Right hindlimb (tissue), 1 donor: ENCODE data around the gene CUBN.

Source experiments
- DNase-seq: peaks from one replicate; pipeline ENCODE4 v3.0.0-alpha.2; 2018

Gene CUBN

GRCh38 chr10:16905320-16905719, 224.3 kb downstream of the CUBN start:
- DNase-seq: peak; percentile 71

- DNase-seq: no peak
Measured at GRCh38 chr10:16904639-16905061, 225.0 kb downstream of the CUBN start.

GRCh38 chr10:16904049-16904448, 225.6 kb downstream of the CUBN start:
- no peak for DNase-seq

GRCh38 chr10:16902606-16903005, 227.0 kb downstream of the CUBN start:
- DNase-seq: no peak

GRCh38 chr10:16901106-16901505, 228.5 kb downstream of the CUBN start:
- DNase-seq: no peak

- no peak for DNase-seq
Measured at GRCh38 chr10:16896993-16897392, 232.6 kb downstream of the CUBN start.

- DNase-seq: no peak
Measured at GRCh38 chr10:16894821-16895220, 234.8 kb downstream of the CUBN start.

GRCh38 chr10:16893664-16894063, 235.9 kb downstream of the CUBN start:
- DNase-seq: no peak

- DNase-seq: peak; percentile 61
Measured at GRCh38 chr10:16891375-16892313, 238.0 kb downstream of the CUBN start.

GRCh38 chr10:16890691-16891090, 238.9 kb downstream of the CUBN start:
- no peak for DNase-seq

- DNase-seq: no peak
Measured at GRCh38 chr10:16887565-16887964, 242.0 kb downstream of the CUBN start.

GRCh38 chr10:16886031-16886430, 243.6 kb downstream of the CUBN start:
- DNase-seq: no peak

- no peak for DNase-seq
Measured at GRCh38 chr10:16884497-16884896, 245.1 kb downstream of the CUBN start.

GRCh38 chr10:16883084-16883483, 246.5 kb downstream of the CUBN start:
- DNase-seq: no peak

- DNase-seq: no peak
Measured at GRCh38 chr10:16870331-16870730, 259.3 kb downstream of the CUBN start.

GRCh38 chr10:16867990-16868389, 261.6 kb downstream of the CUBN start:
- DNase-seq: no peak

- no peak for DNase-seq
Measured at GRCh38 chr10:16867556-16867955, 262.1 kb downstream of the CUBN start.

- no peak for DNase-seq
Measured at GRCh38 chr10:16866541-16867275, 262.9 kb downstream of the CUBN start.

GRCh38 chr10:16865766-16866165, 263.8 kb downstream of the CUBN start:
- no peak for DNase-seq

- no peak for DNase-seq
Measured at GRCh38 chr10:16863766-16864165, 265.8 kb downstream of the CUBN start.

- DNase-seq: no peak
Measured at GRCh38 chr10:16857419-16857818, 272.2 kb downstream of the CUBN start.

- peak; percentile 56 for DNase-seq
Measured at GRCh38 chr10:16856567-16856966, 273.0 kb downstream of the CUBN start.

GRCh38 chr10:16856092-16856491, 273.5 kb downstream of the CUBN start:
- DNase-seq: no peak

- DNase-seq: no peak
Measured at GRCh38 chr10:16854623-16855022, 275.0 kb downstream of the CUBN start.
